Adipocyte (in vitro differentiated cells): ENCODE results near the gene MPP2.
"Not testable (repeated sequence)": the region's sequence is repeated elsewhere in the genome, so short reads cannot be mapped to it uniquely, and the experiment has no call there.

Experiments
- DNase-seq: peaks from one replicate; pipeline ENCODE4 v3.0.0-alpha.2; 2015; ENCODE audit warnings: low read depth
- H3K27me3 ChIP-seq: replicated peaks from 2 replicates; pipeline ENCODE4 v1.7.0; 2013; ENCODE audit warnings: mild to moderate bottlenecking, low read length, moderate library complexity; ENCODE audit not compliant: control insufficient read depth, insufficient read depth
- H3K36me3 ChIP-seq: 2 replicates; pipeline ENCODE4 v1.7.0; 2013; ENCODE audit warnings: low read length, mild to moderate bottlenecking, moderate library complexity; ENCODE audit not compliant: control insufficient read depth, insufficient read depth, severe bottlenecking
- H3K4me1 ChIP-seq: 2 replicates; pipeline ENCODE4 v1.7.0; 2013; ENCODE audit warnings: mild to moderate bottlenecking, low read length, moderate library complexity; ENCODE audit not compliant: control insufficient read depth, insufficient read depth
- H3K4me3 ChIP-seq: 2 replicates; pipeline ENCODE4 v1.7.0; 2013; ENCODE audit warnings: mild to moderate bottlenecking, low read length, moderate library complexity
- H3K9ac ChIP-seq: 2 replicates; pipeline ENCODE4 v1.7.0; 2013; ENCODE audit warnings: mild to moderate bottlenecking, low read length, moderate library complexity
- H3K9me3 ChIP-seq: 2 replicates; pipeline ENCODE4 v1.7.0; 2013; ENCODE audit warnings: mild to moderate bottlenecking, low read length, moderate library complexity; ENCODE audit not compliant: control insufficient read depth

The MPP2 gene

DNA sequence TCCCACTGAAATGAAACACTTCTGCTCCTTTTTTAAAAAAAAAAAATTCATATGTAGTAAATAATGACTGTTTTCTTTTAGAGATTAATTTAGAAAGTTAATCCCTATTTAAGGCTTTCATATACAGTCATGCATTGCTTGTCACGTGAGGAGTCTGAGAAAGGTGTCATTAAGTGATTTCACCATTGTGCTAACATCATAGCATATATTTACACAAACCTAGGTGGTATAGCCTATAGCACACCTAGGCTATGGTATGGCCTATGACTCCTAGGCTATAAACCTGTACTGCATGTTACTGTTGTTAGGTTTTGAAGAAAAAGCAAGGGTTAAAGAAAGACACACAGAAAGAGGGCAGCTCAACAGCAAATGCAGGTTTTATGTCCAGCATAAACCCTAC lies 21.3 kb upstream of the MPP2 start:
- Histone ChIP-seq H3K36me3 (no peaks in the 10 kb centered on the region), H3K9me3 (no peaks in the 10 kb centered on the region), H3K4me1 (peaks cover 9% of the 10 kb centered on the region), H3K27me3 (peaks cover 31% of the 10 kb centered on the region), H3K9ac (no peak overlapping the region), H3K4me3 (no peak overlapping the region)
- no peak for DNase-seq

DNA sequence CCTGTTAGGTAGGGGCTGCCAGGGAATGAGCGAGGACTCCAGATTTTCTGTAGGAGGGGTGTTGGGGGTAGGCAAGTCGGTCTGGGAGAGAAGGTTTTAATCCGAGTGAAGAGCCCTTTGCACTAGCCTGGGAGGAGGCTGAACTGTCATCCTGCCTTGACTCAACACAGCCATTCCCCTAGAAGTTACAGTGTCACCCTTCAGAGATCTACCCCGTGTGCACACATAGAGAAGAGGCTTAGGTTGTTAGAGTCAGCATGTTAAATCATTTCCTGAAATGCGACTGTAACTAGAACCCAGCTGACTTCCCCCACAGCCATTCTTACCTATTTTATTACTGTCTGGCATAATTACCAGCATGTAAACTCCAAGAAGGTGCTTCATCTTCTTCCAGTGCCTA lies 20.6 kb upstream of the MPP2 start:
- not testable (repeated sequence) for H3K9ac ChIP-seq, H3K36me3 ChIP-seq, H3K4me1 ChIP-seq, DNase-seq, H3K9me3 ChIP-seq
- peaks cover 35% of the 10 kb centered on the region for H3K27me3 ChIP-seq
- peak overlapping the region; percentile 23 for H3K4me3 ChIP-seq

DNA sequence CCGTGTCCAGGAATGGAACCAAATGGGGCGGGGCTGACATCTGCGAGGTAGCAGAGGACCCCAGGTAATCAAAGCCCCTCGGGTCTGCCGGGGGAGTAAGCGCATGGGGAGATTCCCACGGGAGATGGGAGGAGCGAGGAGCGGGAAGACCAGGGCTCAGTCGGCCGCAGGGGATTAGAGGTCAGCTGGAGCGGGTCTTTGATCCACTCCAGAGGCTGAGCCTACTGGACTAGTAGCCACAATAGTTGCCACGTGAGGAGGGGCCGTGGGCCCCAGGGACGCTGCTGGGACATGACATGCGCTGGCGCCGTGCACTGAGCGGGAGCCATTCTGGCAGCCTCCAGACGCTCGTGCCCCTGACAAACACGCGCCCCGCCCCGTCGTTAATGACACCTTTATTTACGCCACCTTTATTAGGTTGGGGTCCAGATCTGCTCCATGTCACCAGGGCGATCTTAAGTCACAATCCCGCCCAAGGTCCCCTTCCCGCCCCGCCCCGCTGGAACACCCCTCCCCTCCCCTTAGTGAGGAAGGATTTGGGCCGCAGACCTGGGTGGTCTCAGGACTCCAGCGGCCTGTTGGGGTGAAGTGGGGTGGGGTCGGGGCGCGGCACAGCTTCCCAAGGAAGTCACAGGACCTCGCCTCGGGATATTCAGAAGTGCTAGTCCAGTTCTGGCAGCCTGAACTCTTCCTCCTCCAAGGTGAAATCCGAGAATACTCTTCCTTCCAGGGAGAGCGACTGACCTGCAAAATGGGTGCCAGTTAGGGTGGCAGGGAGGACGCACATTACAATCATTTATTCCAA lies 19.9 kb upstream of the MPP2 start:
- no peaks in the 10 kb centered on the region for H3K9me3 ChIP-seq
- H3K36me3 ChIP-seq: no peaks in the 10 kb centered on the region
- H3K4me1 ChIP-seq: peaks cover 9% of the 10 kb centered on the region
- no peak overlapping the region for H3K9ac ChIP-seq
- no peak for DNase-seq
- H3K27me3 ChIP-seq: peaks cover 36% of the 10 kb centered on the region
- peak overlapping the region; percentile 71 for H3K4me3 ChIP-seq

DNA sequence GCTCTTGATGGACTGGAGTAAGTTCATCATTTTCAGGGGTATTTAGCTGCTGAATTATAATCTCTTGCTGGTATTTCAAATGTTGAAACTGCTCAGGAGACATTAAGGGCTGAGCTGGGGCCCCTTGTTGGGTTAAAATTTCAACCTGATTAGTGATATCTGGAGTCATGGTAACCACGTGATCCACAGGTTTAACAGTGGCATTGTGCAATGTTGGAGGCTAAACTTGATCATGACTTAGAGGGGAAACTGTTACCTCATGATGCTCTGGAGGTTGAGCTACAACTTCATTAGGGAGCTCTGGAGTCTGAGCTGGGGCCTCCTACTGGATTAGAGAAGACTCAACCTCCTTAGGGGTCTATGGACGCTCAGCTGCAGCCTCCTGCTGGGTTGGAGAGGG lies 17.2 kb upstream of the MPP2 start:
- H3K9me3 ChIP-seq: no peaks in the 10 kb centered on the region
- no peak overlapping the region for H3K9ac ChIP-seq
- no peak overlapping the region for H3K4me3 ChIP-seq
- DNase-seq: no peak
- H3K36me3 ChIP-seq: no peaks in the 10 kb centered on the region
- H3K4me1 ChIP-seq: peaks cover 9% of the 10 kb centered on the region
- peaks cover 36% of the 10 kb centered on the region for H3K27me3 ChIP-seq

DNA sequence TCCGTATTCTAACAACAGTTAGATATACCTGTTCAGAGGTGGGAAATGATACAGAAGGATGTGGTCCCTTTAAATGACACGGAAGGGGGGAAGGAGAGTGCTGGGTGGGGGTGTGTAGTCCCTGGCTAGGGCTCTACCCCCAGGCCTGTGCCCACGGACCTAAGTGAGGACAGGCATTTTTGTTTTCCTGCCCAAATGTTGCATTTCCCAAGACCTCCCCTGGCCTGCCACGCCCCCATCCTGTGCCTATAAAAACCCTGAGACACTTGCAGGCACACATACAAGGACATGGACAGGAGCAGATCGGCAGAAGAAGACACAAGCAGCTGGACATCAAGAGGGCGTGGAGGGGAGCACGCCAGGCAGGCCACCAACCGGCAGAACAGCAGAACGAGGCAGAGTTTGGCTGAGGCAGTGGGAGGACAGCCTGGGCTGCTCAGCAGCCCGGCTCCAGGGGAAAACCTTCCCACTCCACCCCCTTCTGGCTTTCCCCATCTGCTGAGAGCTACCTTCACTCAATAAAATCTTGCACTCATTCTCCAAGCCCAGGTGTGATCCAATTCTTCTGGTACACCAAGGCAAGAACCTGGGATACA lies 13.3 kb upstream of the MPP2 start:
- Histone ChIP-seq H3K9me3 (no peaks in the 10 kb centered on the region), H3K4me3 (no peak overlapping the region), H3K9ac (no peak overlapping the region), H3K27me3 (peaks cover 26% of the 10 kb centered on the region), H3K36me3 (no peaks in the 10 kb centered on the region), H3K4me1 (no peaks in the 10 kb centered on the region)
- no peak for DNase-seq

DNA sequence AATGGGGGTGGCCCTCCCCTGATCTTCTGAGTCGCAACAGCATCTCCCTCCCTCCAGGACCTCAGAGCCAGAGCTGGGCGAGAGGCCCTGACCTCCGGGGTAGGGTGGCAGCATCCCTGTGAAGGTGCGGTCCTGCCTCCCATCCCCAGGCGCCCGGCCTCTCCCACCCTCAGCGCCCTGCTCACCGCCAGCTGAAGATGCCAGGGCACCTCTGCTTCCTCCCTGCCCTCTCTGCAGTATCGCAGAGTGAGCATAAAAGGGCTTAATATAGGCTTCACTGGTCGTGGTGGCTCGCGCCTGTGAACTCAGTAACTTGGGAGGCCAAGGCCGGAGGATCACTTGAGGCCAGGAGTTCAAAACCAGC lies 10.7 kb upstream of the MPP2 start:
- Histone ChIP-seq H3K36me3 (no peaks in the 10 kb centered on the region), H3K4me1 (no peaks in the 10 kb centered on the region), H3K4me3 (no peak overlapping the region), H3K9ac (no peak overlapping the region), H3K27me3 (peaks cover 9% of the 10 kb centered on the region), H3K9me3 (no peaks in the 10 kb centered on the region)
- no peak for DNase-seq

DNA sequence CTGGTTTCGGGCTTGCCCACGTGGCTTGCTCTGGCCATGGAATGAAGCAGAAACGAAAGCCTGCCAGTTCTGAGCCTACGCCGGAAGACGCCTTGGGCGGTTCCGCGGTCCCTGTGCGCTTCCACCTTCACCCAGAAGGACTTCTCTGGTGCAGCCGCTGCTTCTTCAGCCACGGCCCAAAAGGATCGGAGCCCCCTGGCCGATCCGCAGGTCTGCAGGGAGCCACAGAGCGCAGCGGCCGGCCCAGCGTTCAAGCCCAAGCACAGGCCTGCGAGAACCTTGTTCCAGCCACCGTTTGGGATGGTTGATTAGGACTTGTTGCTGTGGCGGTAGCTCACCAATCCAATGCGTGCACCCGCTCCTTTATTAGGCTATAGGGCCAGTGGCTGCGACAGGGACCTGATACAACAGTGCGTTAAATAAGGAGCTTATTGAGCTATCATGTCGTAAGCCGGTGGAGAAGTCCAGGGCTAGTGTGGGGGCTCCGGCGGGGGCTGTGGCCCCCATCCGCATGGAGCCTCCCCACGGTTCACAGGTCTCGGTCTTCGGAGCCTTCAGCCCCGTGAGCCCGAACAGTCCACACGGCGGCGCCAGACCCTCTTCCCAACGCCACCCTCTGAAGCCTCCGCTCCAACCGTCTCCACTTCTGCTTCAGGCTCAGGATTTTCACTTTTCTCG lies 10.2 kb upstream of the MPP2 start:
- Histone ChIP-seq H3K9ac (no peak overlapping the region), H3K36me3 (no peaks in the 10 kb centered on the region), H3K9me3 (no peaks in the 10 kb centered on the region), H3K27me3 (peaks cover 8% of the 10 kb centered on the region), H3K4me3 (peak overlapping the region; percentile 46), H3K4me1 (no peaks in the 10 kb centered on the region)
- no peak for DNase-seq

DNA sequence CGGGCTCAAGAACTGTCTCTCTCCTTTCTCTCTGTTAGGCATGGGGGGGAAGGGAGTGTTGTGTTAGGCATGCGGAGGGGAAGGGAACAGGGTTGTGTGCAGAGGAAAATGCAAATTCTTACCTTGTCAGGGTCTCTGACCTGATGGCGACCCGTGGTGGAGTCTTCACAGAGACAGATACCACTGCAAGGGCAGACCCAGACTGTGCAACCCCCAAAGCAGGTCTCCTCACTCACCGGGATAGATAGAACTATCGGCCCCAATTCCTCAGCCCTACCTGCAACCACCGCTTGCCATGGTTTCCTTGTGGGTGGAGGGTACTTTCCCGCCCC lies 9.6 kb upstream of the MPP2 start:
- DNase-seq: no peak
- Histone ChIP-seq H3K4me3 (no peak overlapping the region), H3K4me1 (no peaks in the 10 kb centered on the region), H3K9me3 (no peaks in the 10 kb centered on the region), H3K27me3 (peaks cover 10% of the 10 kb centered on the region), H3K9ac (no peak overlapping the region), H3K36me3 (no peaks in the 10 kb centered on the region)

DNA sequence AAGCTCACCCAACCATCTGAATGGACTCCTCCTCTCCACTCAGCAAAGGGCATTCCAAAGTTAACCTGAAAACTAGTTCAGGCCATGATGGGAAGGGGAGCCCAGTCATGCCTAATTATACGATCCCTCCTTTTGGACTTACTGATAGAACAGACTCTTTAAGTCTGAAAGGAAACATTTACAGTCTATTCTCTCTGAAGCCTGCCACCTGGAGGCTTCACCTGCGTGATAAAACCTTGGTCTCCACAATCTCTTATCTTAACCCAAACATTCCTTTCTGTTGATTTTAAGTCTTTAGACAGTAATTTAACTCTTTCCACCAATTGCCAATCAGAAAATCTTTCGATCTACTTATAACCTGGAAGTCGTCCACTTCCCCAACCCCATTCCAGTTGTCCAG lies 9.0 kb upstream of the MPP2 start:
- H3K9ac ChIP-seq: no peak overlapping the region
- no peaks in the 10 kb centered on the region for H3K36me3 ChIP-seq
- H3K4me3 ChIP-seq: no peak overlapping the region
- H3K4me1 ChIP-seq: no peaks in the 10 kb centered on the region
- no peak for DNase-seq
- H3K27me3 ChIP-seq: peaks cover 15% of the 10 kb centered on the region
- H3K9me3 ChIP-seq: no peaks in the 10 kb centered on the region

DNA sequence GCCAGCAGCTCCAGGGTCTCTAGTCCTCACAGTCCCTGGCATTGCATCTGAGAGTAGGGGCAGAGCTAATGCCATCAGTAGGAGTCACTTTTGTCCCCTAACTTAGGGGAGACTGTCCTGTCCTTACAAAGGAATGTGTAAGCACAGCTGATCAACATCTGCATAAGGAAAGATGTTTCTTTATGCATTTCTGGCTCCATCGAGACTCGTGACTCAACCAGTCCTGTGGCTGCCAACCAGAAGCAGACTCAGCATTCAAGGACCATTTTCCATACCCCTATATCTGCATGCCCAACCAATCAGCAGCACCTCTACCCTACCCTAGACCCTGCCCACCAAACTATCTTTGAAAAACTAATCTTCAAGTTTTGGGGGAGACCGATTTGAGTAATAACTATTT lies 8.2 kb upstream of the MPP2 start:
- no peak overlapping the region for H3K9ac ChIP-seq
- peaks cover 16% of the 10 kb centered on the region for H3K27me3 ChIP-seq
- H3K4me3 ChIP-seq: no peak overlapping the region
- no peaks in the 10 kb centered on the region for H3K36me3 ChIP-seq
- no peak for DNase-seq
- no peaks in the 10 kb centered on the region for H3K9me3 ChIP-seq
- no peaks in the 10 kb centered on the region for H3K4me1 ChIP-seq

DNA sequence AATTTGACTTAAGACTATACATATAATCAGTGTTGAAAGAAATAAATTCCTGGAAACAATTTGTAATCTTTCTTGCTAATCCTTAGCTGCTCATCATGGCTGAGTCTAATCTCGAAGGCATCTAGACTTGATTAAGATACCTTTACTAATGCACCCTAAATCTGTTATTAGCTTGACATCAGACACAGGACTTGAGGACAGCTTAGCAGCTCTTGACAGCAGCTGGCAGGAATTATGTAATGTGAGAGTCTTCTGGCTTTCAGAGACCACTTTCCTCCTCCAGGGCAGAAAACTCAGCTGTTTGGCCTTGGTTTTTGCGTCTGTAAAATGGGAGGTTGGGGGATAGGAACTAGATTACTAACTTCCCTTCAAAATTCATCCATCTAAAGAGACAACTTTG lies 7.1 kb upstream of the MPP2 start:
- H3K9ac ChIP-seq: no peak overlapping the region
- DNase-seq: no peak
- H3K36me3 ChIP-seq: no peaks in the 10 kb centered on the region
- no peak overlapping the region for H3K4me3 ChIP-seq
- H3K9me3 ChIP-seq: no peaks in the 10 kb centered on the region
- H3K4me1 ChIP-seq: no peaks in the 10 kb centered on the region
- peaks cover 16% of the 10 kb centered on the region for H3K27me3 ChIP-seq
